Esophagus squamous epithelium (tissue), 4 donors: ENCODE measurements around the gene IKBKG.

Experiments used
- POLR2A ChIP-seq, 4 donors: fragments of 450-650 bp; IDR thresholded peaks; one replicate each; pipeline ENCODE4 v1.6.1; 2017; ENCODE audit warnings: antibody characterized with exemption in 4 of 4, mild to moderate bottlenecking in 4 of 4, moderate library complexity in 3 of 4
- TF ChIP-seq, protein P1 (sequence below), 6 experiments: fragments of 450-650 bp in 4 of 6; fragments of 200-600 bp in 2 of 6; sonication (generic) in 2 of 6; IDR thresholded peaks; one replicate each; pipeline ENCODE4 v1.5.1; 2016 to 2019; ENCODE audit warnings: antibody characterized with exemption in 6 of 6, mild to moderate bottlenecking in 4 of 6, moderate library complexity in 4 of 6

DNA sequence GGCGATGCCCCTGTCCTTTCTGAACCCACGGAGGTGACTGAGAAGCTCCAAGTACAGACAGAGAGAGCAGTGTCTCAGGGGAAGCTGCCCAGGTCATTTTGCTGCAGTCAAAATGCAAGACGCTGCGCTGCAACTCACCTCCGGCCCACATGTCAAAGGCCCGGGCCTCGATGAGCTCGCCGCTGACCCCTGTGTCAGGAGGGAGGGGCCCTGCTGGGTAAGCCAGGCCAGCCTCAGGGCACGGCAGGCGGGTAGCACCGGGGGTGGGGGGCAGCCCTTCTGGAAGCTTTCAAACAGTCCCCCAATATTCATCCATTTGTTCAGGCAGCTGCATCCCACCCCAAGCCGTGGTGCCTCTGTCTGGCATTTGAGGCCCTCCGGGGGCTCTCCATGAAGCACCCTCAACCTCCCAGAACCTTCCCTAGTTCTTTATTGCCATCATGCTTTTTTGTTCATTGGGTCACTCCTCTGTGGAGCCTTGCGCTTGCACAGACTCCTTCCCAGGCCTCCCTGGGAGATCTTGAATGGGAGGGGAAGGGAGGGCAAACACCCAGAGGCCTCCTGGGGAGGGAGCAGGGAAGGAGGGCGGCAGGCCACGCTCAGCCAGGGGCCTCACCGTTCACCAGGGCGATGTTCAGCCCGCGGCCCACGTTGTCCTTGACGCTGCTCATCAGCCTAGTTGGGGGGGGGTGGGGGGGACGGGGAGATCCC is 39.6 kb upstream of the IKBKG start:
- TF ChIP-seq, protein P1, sequence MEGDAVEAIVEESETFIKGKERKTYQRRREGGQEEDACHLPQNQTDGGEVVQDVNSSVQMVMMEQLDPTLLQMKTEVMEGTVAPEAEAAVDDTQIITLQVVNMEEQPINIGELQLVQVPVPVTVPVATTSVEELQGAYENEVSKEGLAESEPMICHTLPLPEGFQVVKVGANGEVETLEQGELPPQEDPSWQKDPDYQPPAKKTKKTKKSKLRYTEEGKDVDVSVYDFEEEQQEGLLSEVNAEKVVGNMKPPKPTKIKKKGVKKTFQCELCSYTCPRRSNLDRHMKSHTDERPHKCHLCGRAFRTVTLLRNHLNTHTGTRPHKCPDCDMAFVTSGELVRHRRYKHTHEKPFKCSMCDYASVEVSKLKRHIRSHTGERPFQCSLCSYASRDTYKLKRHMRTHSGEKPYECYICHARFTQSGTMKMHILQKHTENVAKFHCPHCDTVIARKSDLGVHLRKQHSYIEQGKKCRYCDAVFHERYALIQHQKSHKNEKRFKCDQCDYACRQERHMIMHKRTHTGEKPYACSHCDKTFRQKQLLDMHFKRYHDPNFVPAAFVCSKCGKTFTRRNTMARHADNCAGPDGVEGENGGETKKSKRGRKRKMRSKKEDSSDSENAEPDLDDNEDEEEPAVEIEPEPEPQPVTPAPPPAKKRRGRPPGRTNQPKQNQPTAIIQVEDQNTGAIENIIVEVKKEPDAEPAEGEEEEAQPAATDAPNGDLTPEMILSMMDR (IDR thresholded peaks at IDR 0.05): no peak
- TF ChIP-seq POLR2A (IDR thresholded peaks at IDR 0.05): no peak
